Activated T-cell treated with anti-CD3 and anti-CD28 coated beads, Interleukin-2, amount 50 U/mL, for 24 hours (primary cell): ENCODE data around the gene TEAD1.

Experiments
- DNase-seq: peaks from one replicate; pipeline ENCODE4 v3.0.0-alpha.2; 2020
- H3K27ac Mint-ChIP-seq: 2 replicates; pipeline ENCODE4 v1.8.0; 2020; ENCODE audit warnings: mild to moderate bottlenecking, mixed read lengths
- H3K27me3 Mint-ChIP-seq: 2 replicates; pipeline ENCODE4 v1.8.0; 2020; ENCODE audit warnings: mixed read lengths
- H3K36me3 Mint-ChIP-seq: 2 replicates; pipeline ENCODE4 v1.8.0; 2020; ENCODE audit warnings: low read depth, mixed read lengths
- H3K4me1 Mint-ChIP-seq: 2 replicates; pipeline ENCODE4 v1.8.0; 2020; ENCODE audit warnings: low read depth, mixed read lengths
- H3K4me3 Mint-ChIP-seq: 2 replicates; pipeline ENCODE4 v1.8.0; 2020; ENCODE audit warnings: mild to moderate bottlenecking, moderate library complexity, mixed read lengths
- H3K9me3 Mint-ChIP-seq: 2 replicates; pipeline ENCODE4 v1.8.0; 2020; ENCODE audit warnings: mixed read lengths

Gene TEAD1

DNA sequence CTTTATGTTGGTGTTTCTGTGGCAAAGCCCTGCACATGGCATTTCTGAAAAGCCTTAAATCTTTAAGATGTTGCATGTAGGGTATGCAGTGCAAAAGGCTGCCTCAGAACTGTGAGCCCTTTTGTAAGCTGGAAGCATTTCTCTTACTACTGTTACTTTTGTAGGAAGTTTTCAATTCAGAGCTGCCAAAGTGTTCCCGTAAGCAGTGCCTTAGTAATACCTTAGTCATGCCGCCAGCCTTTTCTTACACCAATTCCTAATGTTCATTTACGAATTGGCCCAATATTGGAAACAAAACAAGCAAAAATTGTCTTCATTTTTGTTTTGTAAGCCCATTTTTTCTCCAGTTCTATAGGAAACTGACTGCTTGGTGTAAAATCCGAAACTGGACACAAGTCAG is 267.4 kb downstream of the TEAD1 start:
- H3K4me3 Mint-ChIP-seq = no peak overlapping the region
- H3K27ac Mint-ChIP-seq = no peak overlapping the region

DNA sequence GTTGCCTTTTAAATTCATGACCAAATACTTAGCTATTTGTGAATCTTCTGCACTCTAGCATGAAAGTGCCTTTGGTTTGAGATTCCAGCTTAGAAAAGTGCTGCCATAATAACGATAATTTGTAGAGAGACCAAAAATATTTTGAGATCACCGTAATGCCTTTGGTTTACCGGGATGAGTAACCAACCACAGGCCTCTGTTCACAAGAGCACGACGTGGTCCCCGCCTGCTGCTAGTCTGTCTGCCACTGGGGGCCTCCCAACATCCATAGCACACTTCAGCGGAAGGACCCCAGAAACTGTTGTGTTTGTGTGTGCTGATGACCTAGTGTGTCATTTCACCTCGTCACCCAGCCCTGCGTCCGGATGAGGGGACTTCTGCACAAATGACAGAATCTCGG is 267.9 kb downstream of the TEAD1 start:
- H3K4me3 Mint-ChIP-seq = no peak overlapping the region
- peaks cover 50% of the 10 kb centered on the region for H3K27me3 Mint-ChIP-seq
- no peak for DNase-seq
- H3K36me3 Mint-ChIP-seq = no peaks in the 10 kb centered on the region
- H3K4me1 Mint-ChIP-seq = no peaks in the 10 kb centered on the region
- H3K27ac Mint-ChIP-seq = no peak overlapping the region
- peaks cover 2% of the 10 kb centered on the region for H3K9me3 Mint-ChIP-seq

More for the DNA sequence above, 267.4 kb downstream of the TEAD1 start:
- H3K4me1 Mint-ChIP-seq = no peaks in the 10 kb centered on the region
- H3K9me3 Mint-ChIP-seq = peaks cover under 1% of the 10 kb centered on the region
- no peak for DNase-seq
- no peaks in the 10 kb centered on the region for H3K36me3 Mint-ChIP-seq
- peaks cover 45% of the 10 kb centered on the region for H3K27me3 Mint-ChIP-seq

DNA sequence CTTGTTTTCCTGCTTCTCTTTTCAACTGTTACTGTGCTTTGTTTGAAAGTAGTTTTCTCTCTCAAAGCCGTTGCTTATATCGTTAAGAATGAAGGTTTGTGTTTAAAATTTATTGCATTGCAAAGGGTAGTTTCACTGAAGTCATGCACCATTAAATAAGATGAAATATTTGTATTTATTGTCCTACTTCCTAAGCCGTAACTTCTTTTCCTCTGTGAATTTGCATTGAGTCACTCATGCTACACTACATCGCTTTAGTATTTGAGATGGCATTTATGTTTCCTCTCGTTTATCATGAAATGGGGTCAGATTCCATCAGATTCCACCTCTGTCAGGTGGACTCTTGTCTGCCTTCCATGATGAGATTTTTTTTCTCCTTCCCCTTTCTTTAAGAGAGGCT is 269.1 kb downstream of the TEAD1 start:
- no peaks in the 10 kb centered on the region for H3K36me3 Mint-ChIP-seq
- no peak overlapping the region for H3K27ac Mint-ChIP-seq
- DNase-seq = no peak
- H3K4me3 Mint-ChIP-seq = no peak overlapping the region
- H3K27me3 Mint-ChIP-seq = peaks cover 59% of the 10 kb centered on the region
- peaks cover 2% of the 10 kb centered on the region for H3K9me3 Mint-ChIP-seq
- H3K4me1 Mint-ChIP-seq = no peaks in the 10 kb centered on the region

DNA sequence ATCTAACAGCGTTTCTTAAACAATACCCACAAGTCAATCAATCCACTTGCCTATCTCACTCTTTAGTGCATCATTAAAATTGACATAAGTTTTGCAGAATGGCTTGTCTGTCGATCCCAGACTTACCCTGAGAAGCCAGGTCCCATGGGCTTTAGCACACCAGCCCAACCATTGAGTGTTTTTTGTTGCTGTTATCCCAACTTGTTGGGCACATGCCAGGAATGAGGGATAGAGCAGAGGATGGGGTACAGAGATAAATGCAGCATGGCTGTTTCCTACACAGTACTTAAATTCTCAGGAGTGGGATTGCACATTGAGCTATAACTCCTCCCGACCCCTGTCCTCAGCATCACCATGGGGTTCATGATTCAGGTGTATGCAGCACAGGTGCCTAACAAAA is 270.7 kb downstream of the TEAD1 start:
- no peaks in the 10 kb centered on the region for H3K36me3 Mint-ChIP-seq
- H3K4me3 Mint-ChIP-seq = no peak overlapping the region
- H3K9me3 Mint-ChIP-seq = peaks cover 2% of the 10 kb centered on the region
- H3K27ac Mint-ChIP-seq = no peak overlapping the region
- peaks cover 64% of the 10 kb centered on the region for H3K27me3 Mint-ChIP-seq
- DNase-seq = no peak
- H3K4me1 Mint-ChIP-seq = no peaks in the 10 kb centered on the region

DNA sequence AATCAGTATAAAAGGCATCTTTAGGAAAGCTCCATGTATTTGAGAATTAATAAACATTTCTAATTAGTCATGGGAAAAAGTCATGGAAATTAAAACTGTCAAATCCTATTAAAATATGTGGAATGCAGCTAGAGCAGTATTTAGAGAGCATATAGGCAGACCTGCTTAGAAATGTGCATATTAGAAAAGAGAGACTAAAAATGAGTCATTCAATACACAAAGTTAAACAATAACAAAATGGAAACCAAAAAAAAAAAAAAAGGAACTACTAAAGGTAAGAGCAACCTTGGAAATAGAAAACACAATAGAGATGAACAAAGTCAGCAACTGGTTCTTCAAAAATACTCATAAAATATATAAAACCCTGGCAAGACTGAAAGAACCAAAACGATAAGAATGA is 275.2 kb downstream of the TEAD1 start:
- Mint-ChIP-seq H3K9me3 (peaks cover 10% of the 10 kb centered on the region), H3K27ac (no peak overlapping the region), H3K36me3 (no peaks in the 10 kb centered on the region), H3K4me3 (no peak overlapping the region), H3K27me3 (peaks cover 60% of the 10 kb centered on the region), H3K4me1 (no peaks in the 10 kb centered on the region)
- no peak for DNase-seq

DNA sequence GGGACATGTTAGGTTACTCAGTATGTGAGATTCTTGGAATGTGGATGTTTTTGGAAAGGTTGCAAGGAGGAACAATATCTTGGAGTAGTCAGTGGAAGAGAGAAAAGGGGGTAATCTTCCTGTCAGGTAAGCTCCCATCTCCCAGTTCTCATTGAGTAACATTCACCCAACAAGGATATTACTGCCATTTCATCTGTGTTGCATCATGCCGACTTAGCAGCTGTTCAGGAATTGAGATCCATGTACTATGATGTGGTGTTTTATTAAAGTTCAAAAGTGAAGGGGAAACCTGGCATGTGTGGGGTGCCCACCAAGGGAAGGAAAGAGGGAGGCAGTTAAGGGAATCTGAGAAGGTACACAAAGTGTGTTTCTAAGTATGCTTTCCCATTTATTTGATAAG is 276.4 kb downstream of the TEAD1 start:
- no peak for DNase-seq
- Mint-ChIP-seq H3K27ac (no peak overlapping the region), H3K4me1 (no peaks in the 10 kb centered on the region), H3K27me3 (peaks cover 55% of the 10 kb centered on the region), H3K36me3 (no peaks in the 10 kb centered on the region), H3K4me3 (no peak overlapping the region), H3K9me3 (peaks cover 10% of the 10 kb centered on the region)

DNA sequence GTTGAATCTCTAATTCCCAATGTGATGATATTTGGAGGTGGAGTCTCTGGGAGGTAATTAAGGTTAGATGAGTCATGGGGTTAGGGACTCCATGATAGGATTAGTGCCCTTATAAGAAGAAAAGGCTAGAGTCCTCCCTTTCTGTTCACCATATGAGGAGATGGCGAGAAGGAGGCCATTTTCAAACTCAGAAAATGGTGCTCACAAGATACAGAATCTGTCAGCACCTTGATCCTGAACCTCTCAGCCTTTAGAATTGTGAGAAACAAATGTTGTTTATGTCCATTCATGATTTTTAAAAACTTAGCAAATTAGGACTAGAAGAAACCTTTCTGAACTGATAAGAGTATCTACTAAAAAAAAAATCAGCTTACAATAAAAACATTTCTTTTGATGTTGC is 277.2 kb downstream of the TEAD1 start:
- no peak for DNase-seq
- Mint-ChIP-seq H3K4me3 (no peak overlapping the region), H3K27ac (no peak overlapping the region), H3K4me1 (no peaks in the 10 kb centered on the region), H3K36me3 (no peaks in the 10 kb centered on the region), H3K9me3 (peaks cover 10% of the 10 kb centered on the region), H3K27me3 (peaks cover 54% of the 10 kb centered on the region)

DNA sequence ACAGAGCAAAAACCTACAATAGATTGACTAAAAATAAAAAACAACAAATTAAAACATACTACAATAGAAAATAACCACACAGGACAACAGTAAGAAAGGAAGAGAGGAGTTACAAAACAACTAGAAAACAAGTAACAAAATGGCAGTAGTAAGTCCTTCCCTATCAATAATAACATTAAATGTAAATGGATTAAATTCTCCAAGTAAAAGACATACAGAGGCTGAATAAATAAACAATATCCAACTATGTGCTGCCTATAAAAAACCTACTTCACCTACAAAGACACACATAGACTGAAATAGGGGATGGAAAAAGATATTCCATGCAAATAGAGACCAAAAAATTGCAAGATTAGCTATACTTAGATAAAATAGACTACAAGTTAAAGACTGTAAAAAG is 277.9 kb downstream of the TEAD1 start:
- Mint-ChIP-seq H3K27me3 (peaks cover 47% of the 10 kb centered on the region), H3K36me3 (no peaks in the 10 kb centered on the region), H3K9me3 (peaks cover 8% of the 10 kb centered on the region), H3K4me3 (no peak overlapping the region), H3K4me1 (no peaks in the 10 kb centered on the region), H3K27ac (no peak overlapping the region)
- no peak for DNase-seq

DNA sequence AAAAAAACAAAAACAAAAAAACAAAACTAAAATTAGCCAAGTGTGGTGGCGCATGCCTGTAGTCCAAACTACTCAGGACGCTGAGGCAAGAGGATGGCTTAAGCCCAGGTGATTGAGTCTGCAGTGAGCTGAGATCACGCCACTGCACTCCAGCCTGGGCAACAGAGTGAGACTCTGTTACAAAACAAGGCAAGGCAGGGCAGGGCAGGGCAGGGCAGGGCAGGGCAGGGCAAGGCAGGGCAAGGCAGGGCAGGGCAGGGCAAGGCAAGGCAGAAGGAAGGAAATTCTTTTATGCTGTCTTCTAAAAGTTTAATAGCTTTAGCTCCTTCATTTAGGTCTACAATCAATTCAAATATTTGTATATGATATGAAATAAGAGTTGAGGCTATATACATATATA is 284.8 kb downstream of the TEAD1 start:
- DNase-seq = no peak
- Mint-ChIP-seq H3K9me3 (no peaks in the 10 kb centered on the region), H3K36me3 (no peaks in the 10 kb centered on the region), H3K27me3 (peaks cover 39% of the 10 kb centered on the region), H3K4me3 (no peak overlapping the region), H3K27ac (no peak overlapping the region), H3K4me1 (no peaks in the 10 kb centered on the region)

DNA sequence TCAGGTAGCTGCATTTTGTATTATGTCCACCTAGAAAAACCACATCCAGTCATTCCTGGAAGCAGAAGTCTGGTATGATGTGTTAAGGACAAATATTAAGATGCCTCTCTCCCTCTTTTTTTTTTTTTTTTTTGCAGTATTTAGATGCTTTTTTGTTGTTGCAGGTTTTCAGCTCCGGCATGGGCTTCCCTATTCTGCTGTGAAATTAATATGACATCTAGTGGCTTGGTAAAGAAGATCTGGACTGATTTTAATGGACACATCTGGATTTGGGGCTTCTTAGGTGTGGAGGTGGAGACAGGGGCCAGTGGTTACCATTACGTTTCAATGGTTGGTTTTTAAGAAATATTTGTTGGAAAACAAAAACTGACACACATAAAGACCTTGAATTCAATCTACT is 287.4 kb downstream of the TEAD1 start:
- Mint-ChIP-seq H3K27me3 (peaks cover 42% of the 10 kb centered on the region), H3K27ac (no peak overlapping the region), H3K36me3 (no peaks in the 10 kb centered on the region), H3K9me3 (no peaks in the 10 kb centered on the region), H3K4me1 (no peaks in the 10 kb centered on the region), H3K4me3 (no peak overlapping the region)
- DNase-seq = no peak

DNA sequence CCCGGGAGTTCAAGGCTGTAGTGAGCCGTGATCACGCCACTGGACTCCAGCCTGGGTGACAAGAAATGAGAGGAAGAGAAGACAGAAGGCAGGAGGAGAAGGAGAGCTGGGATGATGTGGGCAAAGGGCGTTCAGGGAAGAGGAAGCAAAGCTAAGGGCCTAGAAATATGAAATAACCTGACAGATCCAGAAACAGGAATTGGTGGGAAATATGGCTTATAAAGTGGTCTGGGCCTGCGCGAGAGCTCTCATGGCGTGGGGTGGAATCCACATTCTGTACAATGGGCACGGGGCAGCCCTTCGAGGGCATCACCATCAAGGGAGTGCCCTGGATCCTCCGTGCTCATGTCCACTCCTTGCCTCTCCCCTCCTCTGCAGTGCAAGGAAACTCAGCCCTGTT is 288.1 kb downstream of the TEAD1 start:
- Mint-ChIP-seq H3K4me1 (no peaks in the 10 kb centered on the region), H3K36me3 (no peaks in the 10 kb centered on the region), H3K9me3 (no peaks in the 10 kb centered on the region), H3K27ac (no peak overlapping the region), H3K27me3 (peaks cover 42% of the 10 kb centered on the region), H3K4me3 (no peak overlapping the region)
- DNase-seq = no peak

DNA sequence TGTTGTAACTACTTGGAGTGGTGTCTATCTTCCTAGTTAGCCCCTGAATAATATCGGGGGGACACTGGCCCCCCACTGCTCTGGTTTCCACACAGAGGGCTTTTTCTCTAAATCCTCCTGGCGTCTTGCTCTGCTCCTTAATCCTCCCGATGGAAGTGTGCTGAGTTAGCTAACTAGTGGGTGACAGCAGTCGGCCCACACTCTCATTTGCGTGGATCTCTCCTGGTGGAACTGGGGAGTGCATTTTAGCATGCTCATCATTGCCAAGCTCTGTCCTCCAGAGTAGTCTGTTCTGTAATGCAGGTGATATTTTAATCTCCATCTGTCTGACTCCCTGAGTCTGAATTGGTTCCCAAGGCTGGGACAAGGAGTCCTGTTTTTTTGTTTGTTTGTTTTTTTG is 288.8 kb downstream of the TEAD1 start:
- Mint-ChIP-seq H3K27ac (no peak overlapping the region), H3K9me3 (no peaks in the 10 kb centered on the region)

DNA sequence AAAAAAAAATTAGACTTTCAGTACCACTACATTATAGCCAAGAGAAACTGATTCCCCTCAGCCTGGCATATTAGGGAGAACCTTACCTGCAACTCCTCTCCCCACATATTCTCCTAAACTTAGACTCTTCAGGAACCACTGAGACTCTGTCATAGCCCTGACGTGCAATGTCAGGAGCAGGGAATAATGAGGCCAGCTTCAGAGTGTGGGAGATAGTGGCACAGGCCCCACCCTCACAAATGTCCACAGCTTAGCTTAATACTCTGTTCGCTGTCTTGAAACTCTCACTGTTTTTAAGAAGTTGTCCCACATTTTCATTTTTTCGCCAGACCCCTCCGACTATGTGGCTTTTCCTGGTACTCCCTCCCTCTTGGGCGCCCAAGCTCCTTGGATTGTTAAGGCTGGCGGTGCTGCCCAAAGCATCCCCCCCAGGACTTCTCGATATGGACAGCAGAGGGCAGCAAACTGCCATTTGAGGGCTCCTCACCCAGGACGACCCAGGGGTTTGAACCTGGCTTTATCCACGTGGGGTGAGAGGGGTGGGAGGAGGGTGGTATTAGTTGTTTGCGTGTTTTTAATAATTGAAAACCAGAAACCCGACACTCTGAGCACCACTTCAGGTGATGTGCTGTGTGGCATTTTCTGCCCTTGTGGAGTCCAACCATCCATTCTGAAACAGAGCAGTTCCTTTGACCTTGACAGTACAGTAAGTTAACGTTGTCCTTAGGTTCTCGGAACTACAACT is 289.7 kb downstream of the TEAD1 start:
- Mint-ChIP-seq H3K27me3 (peaks cover 42% of the 10 kb centered on the region), H3K9me3 (no peaks in the 10 kb centered on the region), H3K4me1 (no peaks in the 10 kb centered on the region), H3K36me3 (no peaks in the 10 kb centered on the region), H3K27ac (no peak overlapping the region), H3K4me3 (no peak overlapping the region)
- peak; percentile 77 for DNase-seq

More for the DNA sequence above, 288.8 kb downstream of the TEAD1 start:
- Mint-ChIP-seq H3K27me3 (peaks cover 42% of the 10 kb centered on the region), H3K36me3 (no peaks in the 10 kb centered on the region), H3K4me1 (no peaks in the 10 kb centered on the region), H3K4me3 (no peak overlapping the region)
- DNase-seq = no peak

DNA sequence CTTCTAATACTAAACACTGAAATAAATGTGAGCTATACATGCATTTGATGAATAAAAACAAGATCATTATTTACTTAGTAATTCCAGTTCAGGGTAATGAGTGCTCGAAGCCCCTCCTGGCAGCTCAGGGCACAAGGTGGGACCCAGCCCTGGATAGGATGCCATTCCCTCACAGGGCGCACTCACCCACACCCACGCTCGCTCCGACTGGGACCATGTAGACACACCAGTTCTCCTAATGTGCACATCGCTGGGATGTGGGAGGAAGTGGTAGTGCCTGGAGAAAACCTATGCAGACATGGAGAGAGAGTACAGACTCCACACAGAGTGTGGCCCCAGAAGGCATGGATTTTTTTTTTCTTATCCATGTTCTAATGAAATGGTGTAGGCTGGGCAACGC is 290.4 kb downstream of the TEAD1 start:
- Mint-ChIP-seq H3K36me3 (no peaks in the 10 kb centered on the region), H3K27me3 (peaks cover 43% of the 10 kb centered on the region), H3K4me1 (no peaks in the 10 kb centered on the region), H3K27ac (no peak overlapping the region), H3K9me3 (no peaks in the 10 kb centered on the region), H3K4me3 (no peak overlapping the region)
- no peak for DNase-seq

DNA sequence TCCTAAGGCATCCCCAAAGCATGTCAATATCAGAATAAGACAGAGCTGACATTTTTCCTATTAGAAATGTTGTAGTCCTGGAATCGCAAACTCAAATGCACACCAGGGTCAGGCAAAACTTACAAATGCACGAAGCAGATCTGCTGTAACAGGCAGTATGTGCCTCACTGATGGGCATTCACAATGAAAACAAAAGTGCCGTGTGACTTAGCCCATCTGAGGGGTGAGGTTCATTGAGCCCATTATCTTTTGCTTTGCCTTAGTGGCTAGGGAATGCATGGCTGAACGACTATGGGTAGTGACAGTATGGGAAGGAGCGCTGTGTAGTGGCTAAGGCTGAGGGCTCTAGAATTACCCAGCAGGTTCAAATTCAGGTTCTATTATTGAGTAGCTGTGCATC is 291.8 kb downstream of the TEAD1 start:
- Mint-ChIP-seq H3K4me1 (no peaks in the 10 kb centered on the region), H3K36me3 (no peaks in the 10 kb centered on the region), H3K27ac (no peak overlapping the region), H3K9me3 (no peaks in the 10 kb centered on the region), H3K4me3 (no peak overlapping the region), H3K27me3 (peaks cover 37% of the 10 kb centered on the region)
- DNase-seq = no peak

DNA sequence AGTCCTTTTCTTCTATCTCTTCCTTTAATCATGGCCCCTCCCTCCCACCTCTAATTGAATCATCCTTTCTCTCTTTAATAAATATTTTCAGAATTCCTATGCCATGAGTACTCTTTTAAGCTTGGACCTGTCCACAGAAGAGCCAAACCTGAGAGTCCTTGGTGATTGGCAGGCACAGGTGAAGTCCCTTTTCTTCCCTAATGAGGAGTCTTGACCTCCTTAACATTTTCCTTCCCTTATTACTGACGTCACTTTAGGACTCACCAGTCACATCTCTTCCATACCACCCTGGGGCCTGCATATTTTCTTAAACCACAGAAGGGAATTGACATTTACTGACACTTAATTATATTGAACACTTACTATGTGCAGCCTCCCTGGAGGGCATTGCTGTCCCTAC is 293.9 kb downstream of the TEAD1 start:
- Mint-ChIP-seq H3K36me3 (no peaks in the 10 kb centered on the region), H3K9me3 (no peaks in the 10 kb centered on the region), H3K4me1 (no peaks in the 10 kb centered on the region), H3K27me3 (peaks cover 18% of the 10 kb centered on the region), H3K4me3 (no peak overlapping the region), H3K27ac (no peak overlapping the region)
- no peak for DNase-seq
